Activated CD8-positive, alpha-beta memory T cell treated with anti-CD3 and anti-CD28 coated beads, Interleukin-2, amount 50 U/mL, for 48 hours (primary cell): ENCODE results near the gene YPEL1.
"Not testable (repeated sequence)": the region's sequence is repeated elsewhere in the genome, so short reads cannot be mapped to it uniquely, and the experiment has no call there.

ENCODE experiments used
- DNase-seq: peaks from one replicate; pipeline ENCODE4 v3.0.0-alpha.2; 2020

Gene YPEL1

GRCh38 chr22:21720191-21720859 lies 15.3 kb downstream of the YPEL1 start:
- DNase-seq = not testable (repeated sequence)

- no peak for DNase-seq
These were observed 16.6 kb downstream of the YPEL1 start for GRCh38 chr22:21719024-21719423.

GRCh38 chr22:21718499-21718898 lies 17.1 kb downstream of the YPEL1 start:
- no peak for DNase-seq

GRCh38 chr22:21716395-21717122 lies 19.0 kb downstream of the YPEL1 start:
- not testable (repeated sequence) for DNase-seq

- DNase-seq = no peak
These were observed 20.8 kb downstream of the YPEL1 start for GRCh38 chr22:21714786-21715185.

- no peak for DNase-seq
These were observed 21.4 kb downstream of the YPEL1 start for GRCh38 chr22:21714059-21714770.

GRCh38 chr22:21713428-21714058 lies 22.1 kb downstream of the YPEL1 start:
- DNase-seq = no peak

- peak; percentile 68 for DNase-seq
These were observed 22.7 kb downstream of the YPEL1 start for GRCh38 chr22:21712751-21713427.

- DNase-seq = no peak
These were observed 23.7 kb downstream of the YPEL1 start for GRCh38 chr22:21711851-21712250.

GRCh38 chr22:21710156-21710555 lies 25.4 kb downstream of the YPEL1 start:
- DNase-seq = no peak

GRCh38 chr22:21709688-21710087 lies 25.9 kb downstream of the YPEL1 start:
- no peak for DNase-seq

- no peak for DNase-seq
These were observed 26.6 kb downstream of the YPEL1 start for GRCh38 chr22:21708960-21709359.

GRCh38 chr22:21707677-21708076 lies 27.9 kb downstream of the YPEL1 start:
- DNase-seq = no peak

GRCh38 chr22:21703684-21704316 lies 31.8 kb downstream of the YPEL1 start:
- DNase-seq = no peak

- DNase-seq = no peak
These were observed 32.6 kb downstream of the YPEL1 start for GRCh38 chr22:21702700-21703683.

- no peak for DNase-seq
These were observed 33.5 kb downstream of the YPEL1 start for GRCh38 chr22:21702094-21702493.

GRCh38 chr22:21701384-21701971 lies 34.1 kb downstream of the YPEL1 start:
- DNase-seq = no peak

GRCh38 chr22:21700822-21701221 lies 34.8 kb downstream of the YPEL1 start:
- no peak for DNase-seq

- DNase-seq = no peak
These were observed 36.0 kb downstream of the YPEL1 start for GRCh38 chr22:21699643-21700042.
